Adrenal gland (tissue), 5 donors: ENCODE results near the gene FMOD.

ENCODE experiments used
- POLR2A ChIP-seq, 2 donors: fragments of 450-650 bp; IDR thresholded peaks; one replicate each; pipeline ENCODE4 v1.6.1; 2017; ENCODE audit warnings: antibody characterized with exemption in 2 of 2, mild to moderate bottlenecking in 2 of 2, moderate library complexity in 1 of 2
- TF ChIP-seq, protein P1 (sequence below), 6 experiments: fragments of 450-650 bp in 4 of 6; fragments of 200-600 bp in 2 of 6; sonication (generic) in 1 of 6; IDR thresholded peaks; 1 replicate in 5 of 6; 2 replicates in 1 of 6; pipeline versions ENCODE4 v1.5.1 to v1.8.0; 2016 to 2021; ENCODE audit warnings: antibody characterized with exemption in 6 of 6, mild to moderate bottlenecking in 2 of 6, moderate library complexity in 1 of 6
- donor health status: DM: no; HTN: no; CAD: no.

DNA sequence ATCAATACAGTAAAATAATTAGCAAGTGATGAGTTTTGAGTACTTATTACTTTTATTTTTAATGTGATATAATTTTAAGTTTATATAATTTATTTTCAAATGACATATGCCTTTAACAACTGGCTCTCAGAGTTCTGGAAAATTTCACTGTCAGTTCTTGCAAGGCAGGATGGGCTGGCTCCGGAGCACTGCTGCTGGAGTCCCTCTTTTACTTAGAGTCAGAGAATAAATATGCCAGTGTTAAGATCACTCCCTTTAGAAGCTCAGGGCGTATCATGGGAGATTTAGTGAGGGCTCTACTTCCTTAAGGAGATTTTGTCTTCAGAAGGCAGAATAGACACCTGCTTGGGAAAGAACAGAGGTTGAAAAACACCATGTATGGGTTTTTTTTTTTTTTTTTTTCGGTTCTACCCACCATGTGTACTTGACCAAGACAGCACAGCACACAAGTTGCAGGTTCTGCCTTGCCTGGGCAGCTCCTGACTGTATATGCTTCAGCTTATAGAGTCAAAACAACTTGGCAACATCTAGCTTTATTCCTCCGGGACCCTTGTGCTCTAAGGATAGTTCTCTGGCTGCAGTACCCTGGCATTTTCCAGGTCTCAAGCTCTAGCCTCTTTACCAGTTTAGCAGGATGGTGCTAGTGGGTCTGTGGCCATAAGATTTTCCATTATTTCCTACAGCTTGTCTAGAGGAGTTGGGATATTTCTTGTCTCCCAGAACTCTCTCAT is 29.7 kb upstream of the FMOD start:
- TF ChIP-seq, protein P1, sequence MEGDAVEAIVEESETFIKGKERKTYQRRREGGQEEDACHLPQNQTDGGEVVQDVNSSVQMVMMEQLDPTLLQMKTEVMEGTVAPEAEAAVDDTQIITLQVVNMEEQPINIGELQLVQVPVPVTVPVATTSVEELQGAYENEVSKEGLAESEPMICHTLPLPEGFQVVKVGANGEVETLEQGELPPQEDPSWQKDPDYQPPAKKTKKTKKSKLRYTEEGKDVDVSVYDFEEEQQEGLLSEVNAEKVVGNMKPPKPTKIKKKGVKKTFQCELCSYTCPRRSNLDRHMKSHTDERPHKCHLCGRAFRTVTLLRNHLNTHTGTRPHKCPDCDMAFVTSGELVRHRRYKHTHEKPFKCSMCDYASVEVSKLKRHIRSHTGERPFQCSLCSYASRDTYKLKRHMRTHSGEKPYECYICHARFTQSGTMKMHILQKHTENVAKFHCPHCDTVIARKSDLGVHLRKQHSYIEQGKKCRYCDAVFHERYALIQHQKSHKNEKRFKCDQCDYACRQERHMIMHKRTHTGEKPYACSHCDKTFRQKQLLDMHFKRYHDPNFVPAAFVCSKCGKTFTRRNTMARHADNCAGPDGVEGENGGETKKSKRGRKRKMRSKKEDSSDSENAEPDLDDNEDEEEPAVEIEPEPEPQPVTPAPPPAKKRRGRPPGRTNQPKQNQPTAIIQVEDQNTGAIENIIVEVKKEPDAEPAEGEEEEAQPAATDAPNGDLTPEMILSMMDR (IDR thresholded peaks at IDR 0.05), result no peak
- no peak for TF ChIP-seq POLR2A (IDR thresholded peaks at IDR 0.05)
